ENCODE measurements around the gene DOCK2.
"Not testable (repeated sequence)": the region's sequence is repeated elsewhere in the genome, so short reads cannot be mapped to it uniquely, and the experiment has no call there.

Gene DOCK2

GRCh38 chr5:169754737-169755136 lies 117.7 kb downstream of the DOCK2 start:
- FAIRE-seq: no peak
- no peak for DNase-seq (ENCODE audit: insufficient read length, low spot score)
- no peak for TF ChIP-seq POLR2A (IDR thresholded peaks at IDR 0.05; ENCODE audit: low read depth, low read length)

GRCh38 chr5:169756071-169756765 lies 119.1 kb downstream of the DOCK2 start:
- no peak for FAIRE-seq
- TF ChIP-seq POLR2A (IDR thresholded peaks at IDR 0.05; ENCODE audit: low read depth, low read length): no peak

DNA sequence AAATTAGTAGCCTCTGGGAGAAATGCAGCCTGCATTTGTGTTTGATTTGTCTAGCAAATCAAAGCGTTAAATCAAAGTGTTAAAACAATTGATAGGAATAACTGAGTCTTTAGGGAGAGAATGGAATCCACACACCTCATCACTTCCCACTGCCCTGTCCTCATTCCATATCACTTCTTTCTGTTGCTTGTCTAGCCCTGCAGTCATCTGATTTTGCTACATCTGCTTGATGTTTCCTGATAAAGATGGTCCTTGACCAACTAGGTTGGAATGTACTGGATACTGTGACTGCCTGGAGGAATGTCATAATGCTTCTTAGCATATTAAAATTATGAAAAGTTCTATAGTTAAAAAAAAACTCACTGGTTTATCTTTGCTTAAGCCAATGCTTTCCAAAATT lies 119.9 kb downstream of the DOCK2 start:
- FAIRE-seq (no peak), DNase-seq (ENCODE audit: insufficient read length, low spot score) (no peak)
- no peak for TF ChIP-seq POLR2A (IDR thresholded peaks at IDR 0.05; ENCODE audit: low read depth, low read length)

More at GRCh38 chr5:169756071-169756765, 119.1 kb downstream of the DOCK2 start:
- DNase-seq (ENCODE audit: insufficient read length, low spot score): no peak

DNA sequence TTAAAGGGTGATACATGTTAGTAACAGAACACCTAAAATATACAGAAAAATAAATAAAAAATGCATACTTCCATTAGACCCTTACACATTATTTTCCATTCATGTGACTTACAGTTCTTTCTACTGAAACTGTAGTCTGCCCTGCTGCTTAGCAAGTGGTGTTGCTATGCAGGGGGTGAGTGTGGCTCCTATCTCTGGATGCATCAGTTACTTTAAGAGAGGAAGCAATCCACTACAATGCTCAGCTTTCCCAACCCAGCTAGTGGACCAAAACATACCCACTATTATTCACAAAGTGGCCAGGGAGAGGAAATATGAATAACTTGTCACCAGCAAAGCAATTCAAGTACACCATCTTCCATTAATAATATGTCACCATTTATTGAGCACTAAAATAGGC lies 121.8 kb downstream of the DOCK2 start:
- FAIRE-seq (no peak), DNase-seq (ENCODE audit: insufficient read length, low spot score) (no peak)
- TF ChIP-seq POLR2A (IDR thresholded peaks at IDR 0.05; ENCODE audit: low read depth, low read length): no peak

GRCh38 chr5:169760229-169760628 lies 123.2 kb downstream of the DOCK2 start:
- no peak for TF ChIP-seq POLR2A (IDR thresholded peaks at IDR 0.05; ENCODE audit: low read depth, low read length)
- FAIRE-seq: no peak
- DNase-seq (ENCODE audit: insufficient read length, low spot score): no peak

GRCh38 chr5:169762338-169763095 lies 125.4 kb downstream of the DOCK2 start:
- no peak for TF ChIP-seq POLR2A (IDR thresholded peaks at IDR 0.05; ENCODE audit: low read depth, low read length)
- DNase-seq (ENCODE audit: insufficient read length, low spot score) (no peak), FAIRE-seq (no peak)

DNA sequence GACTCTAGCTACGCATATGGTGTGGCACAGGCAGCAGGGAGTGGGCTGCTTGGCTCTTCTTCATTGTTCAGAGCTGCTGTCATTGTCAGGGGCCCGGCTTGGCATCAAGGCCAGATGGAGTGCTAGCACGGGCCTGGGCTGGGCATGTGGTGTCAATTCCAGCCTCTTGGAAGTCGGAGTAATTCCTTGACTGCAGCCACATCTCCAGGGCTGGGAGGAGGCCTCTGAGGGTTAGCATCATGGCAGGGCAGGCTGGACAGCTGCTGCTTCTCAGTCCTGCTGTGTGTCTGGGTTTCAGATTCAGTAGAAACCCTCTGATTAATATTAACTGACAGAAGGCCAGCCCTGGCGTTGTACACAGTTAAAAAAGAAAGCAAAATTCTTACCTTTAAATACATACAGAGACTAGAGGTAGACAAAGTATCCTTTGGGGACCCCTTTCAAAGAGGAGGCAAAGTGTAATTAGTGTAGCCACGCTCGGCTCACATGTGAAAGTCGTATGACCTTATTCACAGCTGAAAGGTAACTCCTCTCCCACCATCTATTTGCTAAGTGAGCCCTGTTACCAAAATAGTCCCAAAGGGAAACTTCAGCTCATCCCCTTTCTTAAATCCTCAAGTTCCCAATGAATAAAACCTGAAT lies 126.4 kb downstream of the DOCK2 start:
- no peak for FAIRE-seq
- no peak for TF ChIP-seq POLR2A (IDR thresholded peaks at IDR 0.05; ENCODE audit: low read depth, low read length)
- no peak for DNase-seq (ENCODE audit: insufficient read length, low spot score)

GRCh38 chr5:169764018-169764378 lies 126.9 kb downstream of the DOCK2 start:
- no peak for DNase-seq (ENCODE audit: insufficient read length, low spot score)
- TF ChIP-seq POLR2A (IDR thresholded peaks at IDR 0.05; ENCODE audit: low read depth, low read length): no peak
- no peak for FAIRE-seq

DNA sequence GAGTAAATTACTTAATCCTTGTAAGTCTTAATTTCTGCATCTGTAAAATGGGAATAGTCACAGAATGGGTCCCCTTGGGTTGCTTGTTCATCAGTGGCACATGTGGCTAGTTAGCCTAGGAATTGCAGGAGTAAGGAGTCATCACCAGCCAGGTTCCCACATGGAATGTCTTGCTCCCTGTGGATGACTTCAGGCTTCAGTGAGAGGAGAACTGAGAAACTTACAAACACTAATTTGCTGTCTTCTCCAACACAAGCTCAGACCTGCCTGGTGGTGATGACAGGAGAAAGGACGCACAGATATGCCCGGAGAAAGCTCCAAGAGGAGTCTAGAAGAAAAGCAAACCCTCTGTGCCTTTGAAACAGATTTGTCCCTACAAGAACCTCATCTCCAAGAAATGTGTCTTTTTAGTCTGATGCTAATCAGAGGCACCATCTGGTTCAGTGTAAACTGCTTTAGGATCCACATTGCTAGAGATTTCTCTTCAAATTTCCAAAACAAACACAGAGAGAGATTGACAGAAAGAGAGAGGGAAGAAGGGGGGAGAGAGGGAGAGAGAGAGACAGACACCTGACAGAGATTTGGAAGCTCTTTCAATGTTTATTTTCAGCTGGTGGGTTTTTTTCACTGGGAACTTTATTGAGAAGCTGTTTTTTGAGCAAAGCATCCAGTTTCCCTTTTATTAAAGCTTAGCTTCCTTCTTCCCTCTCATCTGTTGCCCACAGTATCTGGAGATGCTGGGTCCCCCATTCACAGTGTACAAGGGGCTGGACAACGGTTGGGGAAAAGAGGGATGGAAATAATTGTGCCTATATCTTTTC lies 128.3 kb downstream of the DOCK2 start:
- no peak for DNase-seq (ENCODE audit: insufficient read length, low spot score)
- FAIRE-seq: no peak

GRCh38 chr5:169766943-169767342 lies 129.9 kb downstream of the DOCK2 start:
- not testable (repeated sequence) for DNase-seq (ENCODE audit: insufficient read length, low spot score); FAIRE-seq

More for the DNA sequence above, 128.3 kb downstream of the DOCK2 start:
- TF ChIP-seq POLR2A (IDR thresholded peaks at IDR 0.05; ENCODE audit: low read depth, low read length): no peak

DNA sequence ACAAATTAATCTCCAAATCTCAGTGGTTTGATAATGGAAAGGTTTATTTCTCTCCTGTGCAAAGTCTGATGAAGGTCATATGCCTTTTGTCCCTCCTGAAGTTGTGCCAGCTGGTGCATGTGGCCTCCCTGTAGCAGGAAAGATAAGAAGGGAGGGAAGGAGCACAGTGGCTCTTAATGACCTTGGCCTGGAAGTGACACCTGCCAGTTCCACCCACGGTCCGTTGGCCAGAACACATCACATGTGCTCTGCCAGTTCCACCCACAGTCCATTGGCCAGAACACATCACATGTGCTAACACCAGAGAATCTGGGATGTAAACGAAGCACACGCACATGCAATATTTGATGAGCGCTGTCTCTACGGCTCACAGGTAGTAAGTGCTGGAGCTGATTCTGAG lies 130.9 kb downstream of the DOCK2 start:
- FAIRE-seq (no peak), DNase-seq (ENCODE audit: insufficient read length, low spot score) (no peak)
- no peak for TF ChIP-seq POLR2A (IDR thresholded peaks at IDR 0.05; ENCODE audit: low read depth, low read length)

- TF ChIP-seq POLR2A (IDR thresholded peaks at IDR 0.05; ENCODE audit: low read depth, low read length): no peak
- no peak for DNase-seq (ENCODE audit: insufficient read length, low spot score)
- no peak for FAIRE-seq
These were observed 131.3 kb downstream of the DOCK2 start for GRCh38 chr5:169768416-169768815.

- TF ChIP-seq POLR2A (IDR thresholded peaks at IDR 0.05; ENCODE audit: low read depth, low read length): no peak
- FAIRE-seq (no peak), DNase-seq (ENCODE audit: insufficient read length, low spot score) (no peak)
These were observed 133.0 kb downstream of the DOCK2 start for GRCh38 chr5:169770109-169770508.

GRCh38 chr5:169772256-169772655 lies 135.2 kb downstream of the DOCK2 start:
- FAIRE-seq (no peak), DNase-seq (ENCODE audit: insufficient read length, low spot score) (no peak)
- no peak for TF ChIP-seq POLR2A (IDR thresholded peaks at IDR 0.05; ENCODE audit: low read depth, low read length)
